ENCODE results near the gene UBA3. TPM values are rescaled to one million over a fixed set of nuclear protein-coding genes. Genes with fewer than 3 reads are reported as not detected.

Gene UBA3
- 23.1 to 32.7 TPM (median 24.4 TPM) in 5 replicates for total RNA-seq (2022; extraction: Qiagen RNA extraction; ENCODE audit: low read depth)

DNA sequence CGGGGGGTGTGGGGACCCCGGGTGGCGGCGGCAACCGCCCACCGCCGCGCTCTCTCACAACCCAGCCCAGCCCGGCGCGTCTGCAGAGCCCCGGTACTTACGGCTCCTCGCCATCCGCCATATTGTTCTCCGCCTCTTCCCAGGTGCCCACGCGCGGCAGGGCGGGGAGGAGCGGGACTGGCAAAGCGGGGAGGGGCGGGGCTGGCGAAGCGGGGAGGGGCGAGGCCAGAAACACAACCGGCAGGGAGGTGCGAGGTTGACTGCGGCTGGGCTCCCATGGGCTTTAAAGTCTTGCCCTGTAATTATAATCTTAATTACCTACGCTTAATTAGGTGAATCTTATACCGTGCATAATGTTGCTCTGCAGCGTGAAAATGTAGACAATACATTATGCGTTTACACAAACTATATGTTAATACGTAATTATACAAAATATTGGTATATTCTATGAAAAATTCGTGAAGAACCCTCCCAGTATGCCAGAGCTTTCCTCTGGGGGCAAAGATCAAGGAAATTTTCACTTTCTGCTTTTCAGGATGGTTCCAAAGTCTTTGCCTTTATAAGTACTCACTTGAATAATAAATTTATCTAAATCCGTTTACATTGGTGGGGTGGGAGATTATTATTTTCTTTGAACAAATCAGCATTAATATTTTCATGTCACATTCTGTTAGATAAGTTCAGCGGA is at the start of gene UBA3:
UBA3 (minus strand) TSS at position 133 of the 688 bp plus-strand sequence; CDS start at position 121, 12 bp downstream.

DNA sequence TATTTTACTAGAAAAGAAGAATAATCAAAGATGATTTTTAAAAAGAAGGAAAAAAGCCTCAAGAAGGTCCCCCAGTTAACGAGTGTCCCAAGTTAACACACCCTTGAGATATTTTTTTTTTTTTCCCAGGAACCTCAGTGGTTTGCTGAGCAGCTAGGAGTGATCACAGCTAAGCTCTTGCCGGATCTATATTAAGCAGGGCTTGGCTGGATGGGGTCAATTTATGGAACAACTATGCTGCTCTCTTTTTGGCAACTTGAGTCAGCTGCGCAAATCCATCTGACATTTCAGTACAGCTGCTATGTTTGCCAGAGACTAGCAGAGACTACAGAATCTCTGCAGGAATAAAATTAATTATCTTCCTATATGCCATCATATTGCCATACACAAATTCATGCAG is 42.2 kb upstream of the UBA3 start, which contains the start of gene LMOD3:
LMOD3 (minus strand) TSS at position 193 of the 400 bp plus-strand sequence. CDS start 209 bp downstream, outside the sequence.

DNA sequence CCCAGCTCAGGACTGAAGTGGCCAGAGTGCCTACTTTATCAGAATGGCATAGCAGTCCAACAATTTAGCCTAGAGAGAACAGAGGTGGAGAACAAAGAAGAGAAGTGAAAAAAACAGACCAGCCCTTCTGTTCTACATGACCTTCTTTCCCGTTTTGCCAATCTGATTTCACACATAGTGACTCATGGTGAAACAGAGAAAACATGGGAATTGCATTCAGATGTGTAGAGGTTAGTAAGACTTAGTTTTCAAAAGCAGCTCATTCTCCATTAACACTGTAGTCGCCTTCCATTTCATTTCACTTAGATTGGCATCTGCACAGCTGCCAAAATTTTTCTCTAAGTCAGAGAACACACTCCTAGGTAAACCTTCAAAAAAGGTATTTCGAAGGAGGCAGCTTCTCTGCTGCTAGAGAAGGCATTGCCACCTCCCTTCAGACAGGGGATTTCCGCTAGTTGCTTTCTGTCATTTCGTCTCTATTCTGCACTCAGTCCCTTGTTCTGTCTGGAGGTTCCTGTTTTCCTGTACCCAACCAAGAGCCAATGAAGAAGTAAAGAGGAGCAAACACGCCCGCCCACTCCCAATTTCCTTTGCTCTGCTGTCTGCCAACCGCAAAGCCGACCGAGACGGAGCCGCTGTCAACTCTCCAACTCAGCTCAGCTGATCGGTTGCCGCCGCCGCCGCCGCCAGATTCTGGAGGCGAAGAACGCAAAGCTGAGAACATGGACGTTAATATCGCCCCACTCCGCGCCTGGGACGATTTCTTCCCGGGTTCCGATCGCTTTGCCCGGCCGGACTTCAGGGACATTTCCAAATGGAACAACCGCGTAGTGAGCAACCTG is 4.4 kb upstream of the UBA3 start, which contains the start of gene ARL6IP5:
ARL6IP5 (plus strand) TSS at position 612 of the 842 bp plus-strand sequence; CDS start at position 723, 111 bp downstream.

DNA sequence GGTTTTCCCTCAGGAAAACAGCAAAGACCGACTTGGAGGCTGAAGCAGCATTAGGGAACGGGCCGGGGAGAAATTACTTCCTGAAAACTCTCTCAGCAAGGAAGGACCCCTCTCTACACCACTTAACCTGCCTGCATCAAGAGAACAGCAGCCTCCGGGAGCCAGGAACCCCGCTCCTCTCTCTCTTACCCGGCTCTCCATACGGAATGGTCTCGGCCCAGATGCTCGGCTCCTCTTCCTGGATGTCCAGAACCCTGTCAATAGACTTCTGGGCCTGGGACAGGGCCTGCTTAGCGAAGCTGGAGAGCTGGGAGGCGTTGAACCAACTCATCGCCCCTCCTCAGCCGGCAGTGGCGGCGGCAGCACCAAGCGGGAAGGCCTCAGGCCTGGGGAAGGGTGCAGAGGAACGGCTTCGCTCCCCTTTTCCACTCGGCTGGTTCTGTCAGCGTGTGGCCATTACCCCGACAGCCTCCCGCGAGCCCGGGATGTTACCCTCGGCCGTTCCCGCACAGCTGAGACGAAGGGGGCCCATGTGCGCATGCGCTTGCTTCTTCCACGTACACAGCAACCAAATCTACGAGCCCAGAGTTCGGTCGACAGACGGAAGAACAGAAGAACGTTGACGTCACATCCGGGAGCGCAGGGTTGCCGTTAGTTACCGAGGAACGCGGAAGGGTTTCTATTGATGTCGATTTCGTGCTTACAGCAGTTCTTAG is 28.3 kb downstream of the UBA3 start, which contains the start of gene TMF1:
TMF1 (minus strand) TSS at position 578 of the 716 bp plus-strand sequence; CDS start at position 331, 247 bp downstream.

DNA sequence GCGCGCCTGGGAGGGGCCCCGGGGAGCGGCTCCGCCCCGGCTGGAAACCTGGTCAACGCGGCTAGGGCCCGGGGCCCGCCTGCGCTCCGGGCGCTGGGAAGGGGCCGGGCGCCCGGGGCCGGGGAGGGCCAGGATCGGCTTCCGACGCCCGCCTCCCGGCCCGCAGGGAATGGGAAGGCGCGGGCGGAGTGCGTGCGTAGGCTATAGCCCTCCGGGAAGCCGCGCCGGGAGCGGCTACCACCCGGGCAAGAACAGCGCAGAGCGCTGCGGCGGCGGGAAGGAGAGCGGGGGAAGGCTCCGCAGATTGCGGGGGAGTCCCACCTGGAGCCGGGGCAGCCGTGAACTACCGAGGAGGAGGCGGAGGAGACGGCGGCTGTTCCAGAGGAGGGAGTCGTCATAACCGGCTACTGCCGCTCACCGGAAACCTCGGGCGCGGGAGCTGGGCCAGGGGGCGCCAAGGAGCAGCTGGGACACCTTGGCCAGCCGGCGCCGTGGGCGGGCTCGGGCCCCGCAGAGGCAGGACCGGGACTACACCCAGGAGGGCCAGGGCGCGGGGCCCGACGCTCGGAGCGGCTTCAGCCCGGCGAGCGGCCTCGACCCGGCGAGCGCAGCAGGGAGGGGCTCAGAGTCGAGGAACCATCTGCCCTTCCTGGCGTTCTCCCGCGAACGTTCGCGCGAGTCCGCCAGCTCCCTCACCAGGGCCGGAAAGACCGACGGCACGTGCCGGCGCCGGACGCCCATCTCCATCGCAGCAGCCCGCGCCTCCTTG is 66.7 kb downstream of the UBA3 start, which contains the start of gene EOGT:
EOGT (minus strand) TSS at position 432 of the 769 bp plus-strand sequence. CDS start 3,838 bp downstream, outside the sequence.

Other genes starting within 250 kb of the UBA3 start
- not detected in 5 replicates for gene TAFA4, start 147.8 kb downstream of the UBA3 start, total RNA-seq (2022; extraction: Qiagen RNA extraction; ENCODE audit: low read depth)
- gene EOGT, start 66.7 kb downstream of the UBA3 start, total RNA-seq (2022; extraction: Qiagen RNA extraction; ENCODE audit: low read depth) = 9.9 to 12.8 TPM (median 11.3 TPM) in 5 replicates
- gene TMF1, start 28.0 kb downstream of the UBA3 start, total RNA-seq (2022; extraction: Qiagen RNA extraction; ENCODE audit: low read depth) = 11.0 to 17.5 TPM (median 14.7 TPM) in 5 replicates
- gene ARL6IP5, start 4.6 kb upstream of the UBA3 start, total RNA-seq (2022; extraction: Qiagen RNA extraction; ENCODE audit: low read depth) = 76.3 to 102 TPM (median 84.8 TPM) in 5 replicates
- not detected in 5 replicates for gene LMOD3, start 42.2 kb upstream of the UBA3 start, total RNA-seq (2022; extraction: Qiagen RNA extraction; ENCODE audit: low read depth)

Data from A549 treated with CpdA at 1 μM for 4 hours (cell line).